ENCODE data around the gene CCDC134.

DNA sequence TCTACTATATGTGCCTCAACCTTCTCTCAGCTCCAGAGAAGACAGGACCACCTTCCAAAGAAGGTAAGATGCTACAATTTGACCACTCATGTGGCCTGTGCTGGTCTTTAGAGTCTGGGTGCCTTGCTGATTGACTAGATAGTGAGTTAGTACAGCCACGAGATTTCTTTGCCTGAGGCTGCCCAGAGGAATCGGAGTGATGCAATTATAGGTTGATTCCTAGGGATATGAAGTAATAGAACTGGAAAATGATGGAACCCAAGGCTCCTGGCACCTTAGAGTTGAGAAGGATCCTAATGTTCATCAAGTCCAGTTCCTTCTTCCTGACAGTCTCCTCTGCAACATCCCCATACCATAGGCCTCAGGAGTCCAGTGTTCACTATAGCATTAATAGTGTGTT is 46.5 kb upstream of the CCDC134 start:
- TF ChIP-seq, protein P1, sequence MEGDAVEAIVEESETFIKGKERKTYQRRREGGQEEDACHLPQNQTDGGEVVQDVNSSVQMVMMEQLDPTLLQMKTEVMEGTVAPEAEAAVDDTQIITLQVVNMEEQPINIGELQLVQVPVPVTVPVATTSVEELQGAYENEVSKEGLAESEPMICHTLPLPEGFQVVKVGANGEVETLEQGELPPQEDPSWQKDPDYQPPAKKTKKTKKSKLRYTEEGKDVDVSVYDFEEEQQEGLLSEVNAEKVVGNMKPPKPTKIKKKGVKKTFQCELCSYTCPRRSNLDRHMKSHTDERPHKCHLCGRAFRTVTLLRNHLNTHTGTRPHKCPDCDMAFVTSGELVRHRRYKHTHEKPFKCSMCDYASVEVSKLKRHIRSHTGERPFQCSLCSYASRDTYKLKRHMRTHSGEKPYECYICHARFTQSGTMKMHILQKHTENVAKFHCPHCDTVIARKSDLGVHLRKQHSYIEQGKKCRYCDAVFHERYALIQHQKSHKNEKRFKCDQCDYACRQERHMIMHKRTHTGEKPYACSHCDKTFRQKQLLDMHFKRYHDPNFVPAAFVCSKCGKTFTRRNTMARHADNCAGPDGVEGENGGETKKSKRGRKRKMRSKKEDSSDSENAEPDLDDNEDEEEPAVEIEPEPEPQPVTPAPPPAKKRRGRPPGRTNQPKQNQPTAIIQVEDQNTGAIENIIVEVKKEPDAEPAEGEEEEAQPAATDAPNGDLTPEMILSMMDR (optimal IDR thresholded peaks at IDR 0.05 in 1 of 3, IDR thresholded peaks at IDR 0.05 in 1 of 3, conservative IDR thresholded peaks at IDR 0.05 in 1 of 3; ENCODE audit: extremely low read depth in 1 of 3, insufficient read depth in 2 of 3, low read length in 3 of 3): no peak
- no peak for TF ChIP-seq EZH2 (IDR thresholded peaks at IDR 0.05; ENCODE audit: low read length)

All from keratinocyte (primary cell).